H9 (cell line): ENCODE measurements around the gene CNPPD1. TPM values are rescaled to one million over a fixed set of nuclear protein-coding genes. Genes with fewer than 3 reads are reported as not detected.

ENCODE experiments used
- DNase-seq: peaks from one replicate; pipeline ENCODE4 v3.0.0-alpha.2; 2017
- H2AFZ ChIP-seq: one replicate; pipeline ENCODE4 v1.6.1; 2013; ENCODE audit warnings: mild to moderate bottlenecking, low read length, control low read depth, moderate library complexity
- H2AK5ac ChIP-seq: 2 replicates; pipeline ENCODE4 v1.6.1; 2013; ENCODE audit warnings: low read length, control low read depth, mixed read lengths; ENCODE audit not compliant: insufficient read length
- H2BK120ac ChIP-seq: one replicate; pipeline ENCODE4 v1.6.1; 2013; ENCODE audit warnings: low read depth, mild to moderate bottlenecking, low read length, control low read depth, inconsistent platforms; ENCODE audit not compliant: poor library complexity, severe bottlenecking
- H2BK12ac ChIP-seq: 2 replicates; pipeline ENCODE4 v1.6.1; 2013; ENCODE audit warnings: low read length, control low read depth, mixed read lengths, low read depth; ENCODE audit not compliant: insufficient read length
- H2BK15ac ChIP-seq: 2 replicates; pipeline ENCODE4 v1.6.1; 2013; ENCODE audit warnings: low read depth, low read length, control low read depth
- H2BK20ac ChIP-seq: one replicate; pipeline ENCODE4 v1.6.1; 2013; ENCODE audit warnings: low read depth, mild to moderate bottlenecking, low read length, control low read depth, inconsistent platforms; ENCODE audit not compliant: poor library complexity, severe bottlenecking
- H2BK5ac ChIP-seq: 2 replicates; pipeline ENCODE4 v1.6.1; 2013; ENCODE audit warnings: low read length, control low read depth, mixed read lengths; ENCODE audit not compliant: insufficient read length
- H3K14ac ChIP-seq: 2 replicates; pipeline ENCODE4 v1.6.1; 2013; ENCODE audit warnings: low read length, control low read depth; ENCODE audit not compliant: insufficient read depth
- H3K18ac ChIP-seq: 2 replicates; pipeline ENCODE4 v1.6.1; 2013; ENCODE audit warnings: low read depth, mild to moderate bottlenecking, mixed read lengths, low read length, control low read depth; ENCODE audit not compliant: insufficient read length
- H3K23ac ChIP-seq: 2 replicates; pipeline ENCODE4 v1.6.1; 2013; ENCODE audit warnings: low read length, control low read depth, mixed read lengths, low read depth; ENCODE audit not compliant: insufficient read length
- H3K23me2 ChIP-seq: 2 replicates; pipeline ENCODE4 v1.6.1; 2013; ENCODE audit warnings: low read depth, mild to moderate bottlenecking, mixed read lengths, low read length, control low read depth; ENCODE audit not compliant: insufficient read length, poor library complexity, severe bottlenecking
- H3K27ac ChIP-seq: 2 replicates; pipeline ENCODE4 v1.5.1; 2013; ENCODE audit warnings: low read length, control low read depth, mixed read lengths, low read depth; ENCODE audit not compliant: insufficient read length
- H3K27me3 ChIP-seq: 2 replicates; pipeline ENCODE4 v1.6.1; 2013; ENCODE audit warnings: low read length, control low read depth, inconsistent platforms; ENCODE audit not compliant: insufficient read depth
- H3K4ac ChIP-seq: 2 replicates; pipeline ENCODE4 v1.6.1; 2013; ENCODE audit warnings: low read depth, mild to moderate bottlenecking, control low read depth, inconsistent platforms, low read length, moderate library complexity
- H3K4me1 ChIP-seq: 2 replicates; pipeline ENCODE4 v1.6.1; 2013; ENCODE audit warnings: low read length, control low read depth, inconsistent platforms; ENCODE audit not compliant: insufficient read depth
- H3K4me2 ChIP-seq: 2 replicates; pipeline ENCODE4 v1.6.1; 2013; ENCODE audit warnings: low read length, control low read depth, mixed read lengths; ENCODE audit not compliant: insufficient read length, insufficient read depth
- H3K56ac ChIP-seq: 2 replicates; pipeline ENCODE4 v1.6.1; 2013; ENCODE audit warnings: low read depth, mild to moderate bottlenecking, mixed read lengths, low read length, control low read depth; ENCODE audit not compliant: insufficient read length
- H3K79me1 ChIP-seq: 2 replicates; pipeline ENCODE4 v1.6.1; 2013; ENCODE audit warnings: low read depth, mild to moderate bottlenecking, moderate library complexity, low read length, control low read depth, inconsistent platforms; ENCODE audit not compliant: insufficient read depth, poor library complexity, severe bottlenecking
- H3K79me2 ChIP-seq: 2 replicates; pipeline ENCODE4 v1.6.1; 2013; ENCODE audit warnings: low read length, control low read depth, inconsistent platforms; ENCODE audit not compliant: insufficient read depth
- H3K9ac ChIP-seq: 2 replicates; pipeline ENCODE4 v1.6.1; 2013; ENCODE audit warnings: low read length, control low read depth, mixed read lengths; ENCODE audit not compliant: insufficient read length; ENCODE audit errors: extremely low read depth
- H3K9me3 ChIP-seq: one replicate; pipeline ENCODE4 v1.6.1; 2013; ENCODE audit warnings: low read depth, low read length, inconsistent platforms; ENCODE audit not compliant: control insufficient read depth
- H3T11ph ChIP-seq: one replicate; pipeline ENCODE4 v1.6.1; 2013; ENCODE audit warnings: mild to moderate bottlenecking, low read length, control low read depth, inconsistent platforms
- H4K20me1 ChIP-seq: one replicate; pipeline ENCODE4 v1.6.1; 2013; ENCODE audit not compliant: control insufficient read depth, insufficient read length, insufficient read depth
- H4K5ac ChIP-seq: 2 replicates; pipeline ENCODE4 v1.6.1; 2013; ENCODE audit warnings: low read depth, mild to moderate bottlenecking, mixed read lengths, low read length, control low read depth; ENCODE audit not compliant: insufficient read length
- H4K8ac ChIP-seq: replicated peaks from 2 replicates; pipeline ENCODE4 v1.6.1; 2013; ENCODE audit warnings: low read length, control low read depth, mixed read lengths, low read depth; ENCODE audit not compliant: insufficient read length
- H4K91ac ChIP-seq: 2 replicates; pipeline ENCODE4 v1.6.1; 2013; ENCODE audit warnings: low read depth, mild to moderate bottlenecking, moderate library complexity, mixed read lengths, low read length, control low read depth; ENCODE audit not compliant: insufficient read length
- H3K27ac Mint-ChIP-seq, 3 experiments: 2 replicates in 2 of 3; 3 replicates in 1 of 3; pipeline ENCODE4 v1.8.0; 2020 to 2021; ENCODE audit warnings: mixed read lengths in 3 of 3, mild to moderate bottlenecking in 1 of 3, moderate library complexity in 1 of 3
- H3K27me3 Mint-ChIP-seq: 2 replicates; pipeline ENCODE4 v1.8.0; 2021; ENCODE audit warnings: low read depth, mild to moderate bottlenecking, moderate library complexity, mixed read lengths
- H3K36me3 Mint-ChIP-seq, 3 experiments: 2 replicates in 2 of 3; 3 replicates in 1 of 3; pipeline ENCODE4 v1.8.0; 2020 to 2021; ENCODE audit warnings: low read depth in 3 of 3, mixed read lengths in 3 of 3; ENCODE audit not compliant: insufficient read depth in 1 of 3
- H3K4me1 Mint-ChIP-seq, 2 experiments: 2 replicates each; pipeline ENCODE4 v1.8.0; 2020; ENCODE audit warnings: mixed read lengths in 2 of 2
- H3K4me3 Mint-ChIP-seq, 2 experiments: 2 replicates in 1 of 2; 3 replicates in 1 of 2; pipeline ENCODE4 v1.8.0; 2020 to 2021; ENCODE audit warnings: mild to moderate bottlenecking in 2 of 2, mixed read lengths in 2 of 2, moderate library complexity in 1 of 2
- H3K9me3 Mint-ChIP-seq, 2 experiments: 2 replicates in 1 of 2; 3 replicates in 1 of 2; pipeline ENCODE4 v1.8.0; 2020; ENCODE audit warnings: mild to moderate bottlenecking in 2 of 2, mixed read lengths in 2 of 2, moderate library complexity in 1 of 2
- WGBS: extraction: QIAGEN DNeasy Blood & Tissue Kit; methylation state at CpG from one replicate; pipeline ENCODE4 v1.1.7; 2013; ENCODE audit warnings: missing lambda C conversion rate, low lambda C conversion rate, mixed read lengths; ENCODE audit not compliant: insufficient read length; ENCODE audit errors: extremely low coverage; 5-methylcytosine and 5-hydroxymethylcytosine counted together
- total RNA-seq: library from RNA; stranded (reverse); gene quantifications from 2 replicates; pipeline ENCODE4 v1.2.1, GENCODE V29; 2021
- TF ChIP-seq, protein P1 (sequence below): fragments of 200-600 bp; sonication (generic); conservative IDR thresholded peaks from 3 replicates; pipeline ENCODE4 v1.8.0; 2021; ENCODE audit warnings: antibody characterized with exemption, mild to moderate bottlenecking

The CNPPD1 gene
- total RNA-seq, 1 experiment from 2014 or later, result 33.0 TPM

DNA sequence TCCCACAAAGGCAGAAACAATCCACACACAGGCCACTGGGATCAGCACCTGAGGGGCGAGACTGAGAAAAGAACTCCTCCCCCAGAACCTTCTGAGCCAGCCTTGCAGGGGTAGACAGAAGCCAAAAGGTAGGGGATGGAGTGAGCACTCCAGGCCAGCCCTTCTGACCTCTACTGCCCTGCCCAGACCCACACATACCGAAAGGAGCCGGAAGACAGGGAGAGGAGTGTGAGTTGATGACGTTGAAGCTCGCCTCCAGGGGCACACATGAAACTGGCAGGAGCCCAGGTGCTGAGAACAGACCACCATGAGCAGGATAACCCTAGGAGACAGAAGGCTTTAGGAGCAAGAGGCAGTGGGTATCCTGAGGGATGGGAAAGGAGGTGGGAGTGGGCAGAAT lies 8.7 kb downstream of the CNPPD1 start:
- no peak overlapping the region for H3K4ac ChIP-seq
- Mint-ChIP-seq H3K27ac (no peak overlapping the region), H3K9me3 (no peaks in the 10 kb centered on the region; a peak in 1 of 5 replicates), H3K27me3 (peaks cover 7% of the 10 kb centered on the region), H3K36me3 (peaks cover 4 to 11% (median 5%) of the 10 kb centered on the region in 3 experiments; a peak in 4 of 7 replicates), H3K4me3 (no peak overlapping the region), H3K4me1 (peaks cover 0 to 4% of the 10 kb centered on the region in 2 experiments; a peak in 1 of 4 replicates)
- no CpG with 5 or more reads among the region's 5 CpGs for WGBS
- H3K27me3 ChIP-seq, result no peaks in the 10 kb centered on the region
- no peak overlapping the region for H2BK12ac ChIP-seq
- peaks cover 2% of the 10 kb centered on the region for H3K23me2 ChIP-seq
- H3K27ac ChIP-seq, result no peak overlapping the region
- no peak overlapping the region for H2AK5ac ChIP-seq
- H3K9ac ChIP-seq, result no peak overlapping the region
- TF ChIP-seq, protein P1, sequence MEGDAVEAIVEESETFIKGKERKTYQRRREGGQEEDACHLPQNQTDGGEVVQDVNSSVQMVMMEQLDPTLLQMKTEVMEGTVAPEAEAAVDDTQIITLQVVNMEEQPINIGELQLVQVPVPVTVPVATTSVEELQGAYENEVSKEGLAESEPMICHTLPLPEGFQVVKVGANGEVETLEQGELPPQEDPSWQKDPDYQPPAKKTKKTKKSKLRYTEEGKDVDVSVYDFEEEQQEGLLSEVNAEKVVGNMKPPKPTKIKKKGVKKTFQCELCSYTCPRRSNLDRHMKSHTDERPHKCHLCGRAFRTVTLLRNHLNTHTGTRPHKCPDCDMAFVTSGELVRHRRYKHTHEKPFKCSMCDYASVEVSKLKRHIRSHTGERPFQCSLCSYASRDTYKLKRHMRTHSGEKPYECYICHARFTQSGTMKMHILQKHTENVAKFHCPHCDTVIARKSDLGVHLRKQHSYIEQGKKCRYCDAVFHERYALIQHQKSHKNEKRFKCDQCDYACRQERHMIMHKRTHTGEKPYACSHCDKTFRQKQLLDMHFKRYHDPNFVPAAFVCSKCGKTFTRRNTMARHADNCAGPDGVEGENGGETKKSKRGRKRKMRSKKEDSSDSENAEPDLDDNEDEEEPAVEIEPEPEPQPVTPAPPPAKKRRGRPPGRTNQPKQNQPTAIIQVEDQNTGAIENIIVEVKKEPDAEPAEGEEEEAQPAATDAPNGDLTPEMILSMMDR, result no peak
- H3K9me3 ChIP-seq, result no peaks in the 10 kb centered on the region
- H4K91ac ChIP-seq, result no peak overlapping the region
- H3K4me1 ChIP-seq, result no peaks in the 10 kb centered on the region
- H2BK120ac ChIP-seq, result no peak overlapping the region
- no peak overlapping the region for H4K8ac ChIP-seq
- H3K18ac ChIP-seq, result no peak overlapping the region
- no peak overlapping the region for H3K14ac ChIP-seq
- no peaks in the 10 kb centered on the region for H3K79me1 ChIP-seq
- no peak overlapping the region for H3T11ph ChIP-seq
- no peak overlapping the region for H2BK5ac ChIP-seq
- no peaks in the 10 kb centered on the region for H3K79me2 ChIP-seq
- no peaks in the 10 kb centered on the region for H4K20me1 ChIP-seq
- H2BK20ac ChIP-seq, result no peak overlapping the region
- no peak overlapping the region for H3K4me2 ChIP-seq
- no peak overlapping the region for H3K56ac ChIP-seq
- no peak for DNase-seq
- no peak overlapping the region for H2BK15ac ChIP-seq
- H4K5ac ChIP-seq, result no peak overlapping the region
- no peak overlapping the region for H2AFZ ChIP-seq
- H3K23ac ChIP-seq, result no peak overlapping the region
